NCI-H128 (cell line): ENCODE measurements around the gene SEPHS1.
A peak's percentile ranks its signal among the peaks of the same experiment; 100 is the strongest.
"Not testable (repeated sequence)": the region's sequence is repeated elsewhere in the genome, so short reads cannot be mapped to it uniquely, and the experiment has no call there.

Source experiments
- DNase-seq: peaks from one replicate; lab custom pipeline; 2025; ENCODE audit not compliant: unreplicated experiment; lab: John Stamatoyannopoulos, UW

Gene SEPHS1

GRCh38 chr10:13365243-13365642, 17.1 kb upstream of the SEPHS1 start:
- no peak for DNase-seq

GRCh38 chr10:13360587-13360986, 12.5 kb upstream of the SEPHS1 start:
- no peak for DNase-seq

GRCh38 chr10:13356392-13356791, 8.3 kb upstream of the SEPHS1 start:
- no peak for DNase-seq

DNA sequence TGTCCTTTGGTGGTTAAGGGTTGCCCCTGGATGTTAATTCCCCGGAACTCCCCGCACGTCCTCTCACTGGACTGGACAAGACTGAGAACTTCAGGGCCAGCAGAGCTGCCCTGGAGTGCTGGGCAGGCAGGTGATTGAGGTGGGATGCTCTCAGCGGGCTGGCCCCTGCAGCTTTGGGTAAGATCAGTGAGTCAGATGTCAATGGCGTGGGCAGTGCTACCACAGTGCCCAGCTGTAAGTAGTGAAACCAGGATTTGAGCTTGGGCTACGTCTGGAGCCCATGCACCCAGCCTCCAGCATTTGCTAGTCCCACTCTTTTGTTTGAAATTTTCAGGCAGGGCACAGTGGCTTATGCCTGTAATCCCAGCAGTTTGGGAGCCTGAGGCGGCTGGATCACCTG, 6.7 kb upstream of the SEPHS1 start:
- DNase-seq, result no peak

DNA sequence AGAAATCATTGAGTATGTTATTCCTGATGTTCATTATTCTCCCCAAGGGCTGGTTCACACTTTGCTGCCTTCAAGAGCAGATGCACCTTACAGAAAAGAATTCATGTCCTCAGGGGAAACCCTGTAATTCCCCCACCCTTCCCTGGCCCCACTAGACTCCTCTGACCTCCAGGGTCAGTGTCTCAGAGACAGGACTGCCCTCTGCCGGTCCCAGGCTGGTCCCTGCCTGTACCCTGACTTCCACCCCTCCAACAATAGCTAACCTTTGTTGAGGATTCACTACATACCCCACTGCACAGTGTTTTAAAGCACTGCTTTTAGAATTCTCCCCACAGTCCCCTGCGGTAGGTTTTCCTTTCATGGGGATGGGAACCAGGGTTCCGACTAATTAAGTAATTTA, 4.4 kb upstream of the SEPHS1 start:
- DNase-seq, result no peak

DNA sequence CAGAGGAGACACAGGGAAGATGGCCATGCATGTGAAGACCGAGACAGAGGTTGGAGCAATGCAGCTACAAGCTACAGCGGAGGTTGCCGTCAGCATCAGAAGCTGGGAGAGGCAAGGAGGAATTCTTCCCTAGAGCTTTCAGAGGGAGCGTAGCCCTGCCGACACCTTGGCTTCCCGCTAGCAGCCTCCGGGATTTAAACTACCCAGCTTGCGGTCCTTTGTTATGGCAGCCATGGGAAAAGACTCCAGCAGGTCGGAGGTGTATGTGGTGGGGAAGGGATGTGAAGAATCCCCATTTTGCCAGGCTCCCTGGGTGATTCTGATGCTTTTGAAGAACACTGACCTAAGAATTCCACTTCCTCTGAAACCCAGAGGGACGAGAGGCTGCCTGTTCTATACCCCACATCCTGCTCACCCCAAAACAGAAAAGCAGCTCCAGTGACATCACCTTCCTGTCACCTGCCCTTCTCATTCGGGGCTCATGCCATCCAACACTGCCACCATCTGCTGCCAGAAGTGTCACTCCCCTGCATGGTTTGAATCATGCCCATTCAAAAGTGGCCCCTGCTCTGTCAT, 3.3 kb upstream of the SEPHS1 start:
- DNase-seq, result no peak

DNA sequence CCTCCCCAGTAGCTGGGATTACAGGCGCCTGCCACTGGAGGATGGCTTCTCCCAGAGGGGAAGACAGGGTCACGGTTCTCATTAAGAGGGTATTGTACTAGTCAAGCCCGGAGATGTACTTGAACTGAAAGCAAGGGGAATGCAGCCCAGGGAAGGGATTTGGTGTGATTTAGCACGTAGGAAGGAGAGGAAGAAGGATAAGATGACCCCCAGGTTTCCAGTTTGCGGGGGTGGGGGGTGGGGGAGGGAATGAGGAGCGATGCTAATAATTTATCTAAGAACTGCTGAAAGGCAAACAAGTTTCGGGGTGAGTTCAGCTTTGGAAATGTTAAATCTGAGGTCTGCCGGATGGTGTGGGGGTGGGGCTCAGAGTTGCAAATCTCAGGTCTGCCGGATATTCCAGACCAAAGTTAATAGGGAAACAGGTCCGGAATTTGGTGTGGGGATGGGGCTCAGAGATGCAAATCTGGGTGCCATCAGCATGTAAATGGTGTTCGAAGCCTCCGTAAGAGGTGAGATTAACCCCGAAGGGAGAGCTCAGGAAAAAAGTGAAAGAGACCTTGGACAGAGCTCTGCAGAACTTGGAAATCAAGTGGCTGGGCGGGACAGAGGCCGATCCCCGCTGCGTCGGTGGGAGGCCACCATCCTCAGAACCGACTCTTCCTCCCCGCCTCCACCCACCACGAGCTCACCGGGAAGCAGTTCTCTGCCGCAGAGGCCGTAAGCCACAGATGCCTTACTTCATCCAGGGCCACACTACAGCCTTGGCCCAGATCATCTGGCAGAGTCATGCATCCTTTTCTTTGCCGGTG, 1.6 kb upstream of the SEPHS1 start:
- no peak for DNase-seq

GRCh38 chr10:13347500-13348156, 465 bp downstream of the SEPHS1 start:
- DNase-seq, result peak; percentile 37

DNA sequence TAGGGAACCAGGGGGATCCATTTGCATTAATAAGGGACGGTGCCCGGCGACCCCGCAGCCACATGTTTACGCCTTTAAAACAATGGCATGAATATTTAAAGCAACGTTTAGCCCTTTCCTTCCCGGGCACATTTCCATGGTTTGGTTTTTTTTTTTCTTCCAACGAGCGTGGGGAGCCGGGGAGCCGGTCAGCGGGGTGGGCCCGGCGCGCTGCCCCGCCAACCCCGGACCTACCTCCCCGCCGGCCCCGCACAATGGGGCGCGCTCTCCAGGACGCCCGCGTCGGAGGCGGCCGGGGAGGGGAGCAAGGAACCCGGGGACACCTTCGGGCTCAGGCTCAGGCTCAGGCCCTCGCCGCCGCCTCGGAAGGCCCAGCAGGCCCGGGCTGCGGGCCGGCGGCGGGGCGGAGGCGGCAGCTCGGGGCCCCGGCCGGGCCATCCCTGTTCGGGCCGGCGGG, 1.0 kb downstream of the SEPHS1 start:
- DNase-seq, result no peak

GRCh38 chr10:13346283-13347042, 1.6 kb downstream of the SEPHS1 start:
- no peak for DNase-seq

DNA sequence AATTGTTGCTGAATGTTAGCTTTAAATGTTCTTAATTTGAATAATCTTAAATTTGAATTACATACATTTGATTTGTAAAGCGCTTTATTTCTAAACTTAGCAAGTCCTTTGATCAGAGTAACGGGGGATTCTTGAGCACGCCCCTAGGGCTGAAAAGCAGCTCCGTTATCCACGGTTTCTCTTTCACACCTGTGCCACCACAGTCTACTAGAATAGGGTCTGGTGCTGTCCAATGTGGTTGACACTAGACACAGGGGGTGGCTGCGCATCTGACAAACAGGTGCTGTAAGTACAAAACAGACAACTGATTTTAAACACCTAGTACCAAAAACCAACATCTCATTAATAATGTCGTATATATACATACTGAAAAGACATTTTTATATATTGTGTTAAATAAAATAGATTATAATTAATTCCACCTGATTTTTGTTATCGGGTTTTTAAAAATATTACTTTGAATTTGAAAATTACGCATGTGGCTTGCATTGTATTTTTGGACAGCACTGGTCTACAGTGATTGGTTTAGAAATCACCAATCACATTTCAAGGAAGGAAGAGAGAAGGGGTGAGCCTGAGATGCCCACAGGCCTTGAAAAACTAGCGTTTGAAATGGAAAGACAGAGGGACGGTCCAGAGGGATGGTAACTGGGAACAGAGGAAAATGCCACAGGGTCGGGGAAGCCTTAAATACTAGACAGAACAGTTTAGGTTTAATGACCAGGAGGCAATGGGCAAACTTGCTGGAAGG, 7.3 kb downstream of the SEPHS1 start:
- no peak for DNase-seq

DNA sequence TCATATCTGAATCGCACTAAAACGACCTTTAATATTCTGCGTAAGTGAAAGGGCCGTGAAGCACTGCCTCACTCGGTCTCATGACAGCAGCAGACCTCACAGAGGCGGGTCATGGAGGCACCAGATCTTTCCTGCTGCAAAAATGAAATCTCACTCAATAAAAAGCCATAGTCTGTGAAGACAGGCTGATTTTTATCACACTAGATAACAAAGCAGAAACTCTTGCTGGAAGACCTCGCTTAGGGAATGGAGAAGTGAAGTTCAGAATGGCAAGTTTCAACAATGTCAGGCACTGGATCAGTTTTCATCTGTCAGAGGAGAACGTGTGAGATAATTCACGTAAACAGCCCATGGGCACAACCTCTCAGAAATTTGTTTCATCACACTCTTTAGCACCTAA, 8.0 kb downstream of the SEPHS1 start:
- DNase-seq, result no peak

DNA sequence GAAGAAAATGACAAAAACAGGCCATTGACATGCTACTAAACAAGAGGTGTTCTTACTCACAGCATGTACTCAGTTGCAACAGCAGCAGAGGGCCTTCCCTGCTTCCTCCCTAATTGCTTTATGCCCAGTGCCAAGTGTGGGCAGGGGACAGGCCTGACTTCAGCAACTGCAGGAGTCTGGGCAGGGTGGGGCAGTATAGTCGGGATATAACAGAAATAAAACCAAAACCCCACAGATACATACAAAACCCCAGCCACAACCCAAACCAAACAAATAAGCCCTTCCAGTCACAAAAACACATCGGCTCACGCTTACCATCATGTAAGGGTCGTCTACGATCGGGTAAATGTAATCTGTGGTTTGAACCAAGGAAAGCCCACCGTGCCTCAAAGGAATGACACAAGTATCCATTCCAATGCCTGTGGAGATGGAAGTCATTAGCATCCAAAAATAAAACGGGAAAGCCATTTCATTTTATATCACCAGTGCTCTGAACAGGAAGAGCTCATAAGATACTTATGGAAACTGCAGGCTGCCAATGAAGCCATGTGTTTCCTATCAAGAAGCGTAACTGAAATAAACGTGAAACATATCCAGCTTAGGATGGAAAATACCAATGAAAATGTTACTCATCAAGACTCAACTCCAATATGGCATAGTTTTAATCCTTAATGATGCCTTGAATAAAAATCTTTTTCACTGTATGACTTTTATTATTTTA, 9.5 kb downstream of the SEPHS1 start:
- DNase-seq, result no peak

GRCh38 chr10:13337827-13338196, 10.3 kb downstream of the SEPHS1 start:
- no peak for DNase-seq

DNA sequence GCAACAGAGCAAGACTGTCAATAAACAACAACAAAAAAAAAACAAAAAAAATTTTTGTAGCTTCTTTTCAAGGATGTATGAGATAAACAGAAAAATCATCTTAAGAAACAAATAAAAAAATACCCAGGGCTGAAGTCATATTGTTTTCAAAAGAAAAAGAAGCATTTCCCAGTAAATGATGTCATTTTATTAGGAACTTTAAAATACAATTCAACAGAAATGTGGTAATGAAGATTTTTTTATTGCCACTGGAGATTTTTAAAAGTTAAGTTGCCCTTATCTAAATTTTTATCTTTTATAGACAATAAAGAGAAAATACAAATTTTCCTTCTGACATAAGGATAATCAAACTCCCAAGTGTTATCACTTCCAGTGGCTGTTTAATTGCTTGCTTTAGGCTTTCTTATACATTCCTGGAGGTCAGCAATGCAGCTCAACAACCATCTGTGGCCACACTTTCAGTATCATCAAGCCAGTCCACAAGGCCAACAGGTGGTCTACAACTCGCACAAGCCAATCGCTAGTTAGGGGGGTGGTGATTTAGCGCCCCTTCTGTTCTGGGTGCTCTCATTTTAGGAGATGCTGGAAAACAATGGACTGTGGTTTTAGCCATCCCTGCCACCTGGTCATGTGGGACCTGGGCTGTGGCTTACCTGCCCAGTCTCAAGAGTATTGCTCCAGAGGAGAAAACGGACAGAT, 10.8 kb downstream of the SEPHS1 start:
- no peak for DNase-seq

- no peak for DNase-seq
These were observed 12.2 kb downstream of the SEPHS1 start for GRCh38 chr10:13335881-13336280.

- DNase-seq, result no peak
These were observed 13.5 kb downstream of the SEPHS1 start for GRCh38 chr10:13334556-13334955.

- no peak for DNase-seq
These were observed 16.4 kb downstream of the SEPHS1 start for GRCh38 chr10:13331646-13332045.

GRCh38 chr10:13330980-13331379, 17.1 kb downstream of the SEPHS1 start:
- not testable (repeated sequence) for DNase-seq

DNA sequence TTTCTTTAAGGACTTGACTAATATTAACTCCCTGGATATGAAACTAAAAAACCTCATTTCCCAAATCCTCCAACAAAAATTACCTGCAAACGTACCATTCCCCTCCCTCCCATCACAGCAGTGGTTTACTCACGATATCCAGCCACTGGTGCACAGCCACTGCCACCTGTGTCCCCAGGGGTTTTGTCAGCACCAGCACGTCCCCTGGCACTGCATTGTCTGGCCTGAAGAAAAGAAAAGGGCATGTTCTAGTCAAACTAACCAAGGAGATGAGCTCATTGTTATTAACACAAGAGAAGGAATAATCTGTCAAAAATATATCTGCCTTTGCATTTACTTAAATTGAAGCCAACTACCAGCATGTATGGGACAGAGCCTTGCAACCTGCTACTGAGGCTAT, 18.5 kb downstream of the SEPHS1 start:
- no peak for DNase-seq
